ENCODE results near the gene SLC9A3. TPM values are rescaled to one million over a fixed set of nuclear protein-coding genes. Genes with fewer than 3 reads are reported as not detected.

The SLC9A3 gene
- total RNA-seq, 1 donor from 2014 or later = 1.3 TPM

DNA sequence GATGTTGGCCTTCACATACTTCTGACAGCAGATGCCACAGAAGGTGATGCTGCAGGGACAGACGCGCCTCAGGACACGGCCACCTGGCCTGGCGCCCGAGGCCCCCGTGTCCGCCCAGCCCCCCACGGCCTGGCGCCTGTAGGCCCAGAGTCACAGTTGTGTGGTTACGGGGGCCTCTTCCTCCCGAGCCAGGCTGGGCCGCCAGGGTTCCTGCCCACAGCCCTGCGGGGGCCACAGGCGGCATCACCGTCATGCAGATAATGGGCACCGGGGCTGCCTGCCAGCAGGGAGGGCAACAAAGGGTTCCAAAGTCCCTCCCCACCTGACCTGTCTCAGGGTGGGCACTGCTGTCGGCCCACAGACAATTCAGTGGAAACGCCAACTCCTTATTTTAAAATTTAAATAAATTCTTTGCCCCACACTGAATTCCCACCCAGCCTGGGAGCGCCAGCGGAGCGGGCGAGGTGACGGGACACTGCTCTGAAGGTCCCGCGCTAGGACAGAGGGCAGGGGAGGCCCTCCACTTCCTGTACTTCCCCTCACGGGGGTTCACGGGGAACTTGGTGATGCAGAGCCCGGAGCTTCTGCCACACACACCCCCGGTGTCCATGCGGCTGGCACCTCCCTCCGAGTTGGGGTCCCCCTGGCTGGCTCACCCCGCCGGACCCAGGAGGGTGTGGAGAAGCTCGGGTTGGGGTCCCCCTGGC lies 40.7 kb downstream of the SLC9A3 start:
- no peak overlapping the region for H3K4me3 ChIP-seq (ENCODE audit: low read depth, low read length)
- TF ChIP-seq, protein P1, sequence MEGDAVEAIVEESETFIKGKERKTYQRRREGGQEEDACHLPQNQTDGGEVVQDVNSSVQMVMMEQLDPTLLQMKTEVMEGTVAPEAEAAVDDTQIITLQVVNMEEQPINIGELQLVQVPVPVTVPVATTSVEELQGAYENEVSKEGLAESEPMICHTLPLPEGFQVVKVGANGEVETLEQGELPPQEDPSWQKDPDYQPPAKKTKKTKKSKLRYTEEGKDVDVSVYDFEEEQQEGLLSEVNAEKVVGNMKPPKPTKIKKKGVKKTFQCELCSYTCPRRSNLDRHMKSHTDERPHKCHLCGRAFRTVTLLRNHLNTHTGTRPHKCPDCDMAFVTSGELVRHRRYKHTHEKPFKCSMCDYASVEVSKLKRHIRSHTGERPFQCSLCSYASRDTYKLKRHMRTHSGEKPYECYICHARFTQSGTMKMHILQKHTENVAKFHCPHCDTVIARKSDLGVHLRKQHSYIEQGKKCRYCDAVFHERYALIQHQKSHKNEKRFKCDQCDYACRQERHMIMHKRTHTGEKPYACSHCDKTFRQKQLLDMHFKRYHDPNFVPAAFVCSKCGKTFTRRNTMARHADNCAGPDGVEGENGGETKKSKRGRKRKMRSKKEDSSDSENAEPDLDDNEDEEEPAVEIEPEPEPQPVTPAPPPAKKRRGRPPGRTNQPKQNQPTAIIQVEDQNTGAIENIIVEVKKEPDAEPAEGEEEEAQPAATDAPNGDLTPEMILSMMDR (conservative IDR thresholded peaks at IDR 0.05; ENCODE audit: low read depth, low read length) = no peak
- DNase-seq (ENCODE audit: low read depth) = no peak

DNA sequence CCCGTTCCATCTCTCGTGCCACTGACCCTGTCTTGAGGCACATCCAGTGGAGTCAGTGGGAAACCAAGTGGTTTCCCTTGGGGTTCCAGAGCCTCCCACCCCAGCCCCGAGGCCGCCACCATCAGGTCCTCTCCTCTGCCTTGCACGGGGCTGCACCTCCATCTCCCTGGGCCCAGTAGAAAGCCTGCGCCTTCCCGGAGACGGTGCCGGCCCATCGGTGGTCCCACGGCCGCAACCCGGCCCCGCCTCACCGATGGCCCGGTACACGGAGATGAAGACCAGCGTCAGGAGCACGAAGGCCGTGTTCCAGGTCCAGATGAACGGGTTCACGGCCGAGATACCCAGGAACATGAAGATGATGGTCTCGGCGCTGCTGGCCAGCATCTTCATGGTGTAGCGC lies 41.2 kb downstream of the SLC9A3 start:
- DNase-seq (ENCODE audit: low read depth) = no peak
- TF ChIP-seq, protein P1 (conservative IDR thresholded peaks at IDR 0.05; ENCODE audit: low read depth, low read length) = no peak
- no peak overlapping the region for H3K4me3 ChIP-seq (ENCODE audit: low read depth, low read length)

DNA sequence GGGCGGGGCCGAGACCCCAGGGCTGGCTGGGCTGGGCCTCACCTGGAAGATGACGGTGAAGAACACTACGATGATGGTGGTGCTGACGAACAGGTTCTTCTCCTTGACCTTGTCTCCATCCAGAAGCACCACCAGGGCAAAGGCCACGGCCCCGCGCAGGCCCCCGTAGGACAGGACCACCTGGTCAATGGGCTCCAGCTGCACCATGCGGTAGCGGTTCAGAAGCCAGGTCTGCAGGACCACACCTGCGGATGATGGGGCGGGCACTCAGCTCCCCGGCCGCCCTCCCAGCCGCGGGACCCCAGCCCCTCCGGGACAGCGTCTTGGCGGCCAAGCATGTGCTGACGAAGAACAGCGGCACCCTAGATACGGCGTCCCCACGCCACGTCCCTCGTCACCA lies 41.7 kb downstream of the SLC9A3 start:
- H3K4me3 ChIP-seq (ENCODE audit: low read depth, low read length) = no peak overlapping the region
- no peak for DNase-seq (ENCODE audit: low read depth)
- TF ChIP-seq, protein P1 (conservative IDR thresholded peaks at IDR 0.05; ENCODE audit: low read depth, low read length) = no peak

DNA sequence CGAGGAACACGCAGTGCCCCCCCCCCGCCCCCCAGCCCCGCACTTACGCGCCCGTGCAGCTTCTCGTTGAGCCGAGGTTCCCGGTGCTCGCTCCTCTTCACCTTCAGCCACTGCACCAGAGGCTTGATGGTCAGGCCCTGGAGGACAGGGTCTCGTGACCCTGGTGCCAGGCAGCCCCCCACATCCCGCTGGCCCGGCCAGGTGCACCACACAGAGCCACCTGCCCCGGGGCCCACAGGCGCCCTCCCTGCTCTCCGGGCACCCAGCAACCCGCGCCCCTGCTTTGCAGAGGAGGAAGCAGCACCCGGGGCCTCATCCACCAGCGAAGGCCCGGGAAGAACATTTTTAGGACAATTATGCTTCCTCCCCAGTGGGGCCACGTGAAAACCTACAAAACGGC lies 42.2 kb downstream of the SLC9A3 start:
- H3K4me3 ChIP-seq (ENCODE audit: low read depth, low read length) = no peak overlapping the region
- no peak for DNase-seq (ENCODE audit: low read depth)
- TF ChIP-seq, protein P1 (conservative IDR thresholded peaks at IDR 0.05; ENCODE audit: low read depth, low read length) = no peak

DNA sequence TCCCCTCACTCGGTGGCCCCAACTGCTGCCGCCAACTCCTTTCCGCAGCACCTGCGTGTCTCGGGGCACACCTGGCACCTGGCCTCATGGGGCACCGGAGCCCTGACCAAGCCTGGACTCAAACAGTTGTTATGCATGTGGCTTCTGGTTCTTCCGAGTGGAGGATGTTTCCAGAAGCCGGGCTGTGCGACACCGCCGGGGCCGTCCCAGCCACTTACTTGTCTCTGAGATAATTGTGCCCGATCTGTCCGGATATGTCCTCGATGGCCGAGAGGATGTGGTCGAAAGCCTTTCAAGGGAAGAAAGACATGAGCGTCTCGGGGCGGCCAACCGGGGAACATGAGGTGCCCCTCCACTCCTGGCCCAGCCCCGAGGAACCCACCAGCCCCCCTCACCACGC lies 42.9 kb downstream of the SLC9A3 start:
- no peak overlapping the region for H3K4me3 ChIP-seq (ENCODE audit: low read depth, low read length)
- DNase-seq (ENCODE audit: low read depth) = no peak
- TF ChIP-seq, protein P1 (conservative IDR thresholded peaks at IDR 0.05; ENCODE audit: low read depth, low read length) = no peak

DNA sequence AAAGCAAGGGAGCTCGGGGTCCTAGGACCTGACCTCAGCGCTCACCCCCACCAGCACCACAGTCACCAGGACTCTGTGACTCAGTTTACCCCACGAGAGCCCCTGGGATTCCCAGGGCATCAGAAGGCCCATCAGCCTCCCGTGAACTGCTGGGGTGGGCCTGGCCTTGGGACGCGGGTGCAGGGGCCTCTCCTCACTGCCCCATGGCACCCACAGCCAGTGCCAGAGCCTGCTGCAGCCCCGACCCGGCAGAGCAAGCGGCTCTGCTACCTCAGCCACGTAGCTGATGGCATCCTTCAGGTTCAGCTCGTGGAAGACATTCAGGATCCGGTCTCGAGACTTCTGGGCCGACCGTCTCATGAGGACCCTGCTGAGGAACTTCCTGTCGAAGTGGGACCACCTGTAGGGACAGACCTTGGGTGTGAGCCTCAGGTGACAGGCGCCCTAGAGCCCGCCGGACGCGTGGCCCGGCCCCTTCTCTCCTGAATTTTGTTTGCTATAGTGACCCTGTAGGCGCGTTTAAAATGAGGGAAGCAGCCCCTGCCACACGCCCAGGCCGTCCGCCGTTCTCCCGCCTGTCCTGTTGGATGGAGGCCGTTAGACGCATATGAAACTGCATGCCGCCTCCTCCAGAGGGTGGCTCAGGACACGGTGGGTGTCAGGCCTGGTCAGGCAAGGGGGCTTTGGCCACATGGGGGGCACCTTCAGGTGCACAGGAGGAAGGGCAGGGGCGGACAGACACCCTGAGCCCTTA lies 44.5 kb downstream of the SLC9A3 start:
- no peak overlapping the region for H3K4me3 ChIP-seq (ENCODE audit: low read depth, low read length)
- DNase-seq (ENCODE audit: low read depth) = no peak
- TF ChIP-seq, protein P1 (conservative IDR thresholded peaks at IDR 0.05; ENCODE audit: low read depth, low read length) = no peak

Measured in epithelial cell of proximal tubule (primary cell).